GM10248 (cell line): ENCODE measurements around the gene POM121.
"Not testable (repeated sequence)": the region's sequence is repeated elsewhere in the genome, so short reads cannot be mapped to it uniquely, and the experiment has no call there.

Source experiments
- CTCF ChIA-PET: fragments of 300-600 bp; sonication (Branson Sonifier 250); formaldehyde crosslinking; extraction: SDS; loops from one replicate; lab custom pipeline; 2021; ENCODE audit warnings: antibody characterized with exemption; lab: Yijun Ruan, JAX
- POLR2A ChIA-PET: fragments of 350-650 bp; sonication (Branson Sonifier 250); formaldehyde crosslinking; extraction: SDS; loops from one replicate; lab custom pipeline; 2020; ENCODE audit warnings: antibody characterized with exemption; lab: Yijun Ruan, JAX
- DNase-seq: peaks from one replicate; pipeline ENCODE4 v3.0.0; 2012; ENCODE audit errors: extremely low spot score
- CTCF ChIP-seq: IDR thresholded peaks from 2 replicates; pipeline ENCODE4 v1.5.1; 2012; ENCODE audit warnings: mild to moderate bottlenecking, low read depth; ENCODE audit errors: extremely low read depth, missing control alignments, control extremely low read depth

POM121 gene

GRCh38 chr7:72924386-72924732 lies 536 bp upstream of the POM121 start:
- no peak for TF ChIP-seq CTCF
- CTCF ChIA-PET, result interaction anchor here (0.7 kb wide), 1 partner anchor 9 kb away, joined by 4 read pairs; no protein-coding TSS in a partner anchor
- POLR2A ChIA-PET, result no interaction called here
- DNase-seq, result no peak

GRCh38 chr7:72925546-72926120 lies 738 bp downstream of the POM121 start:
- ChIA-PET CTCF (no interaction called here), POLR2A (no interaction called here)
- TF ChIP-seq CTCF, result no peak
- peak; percentile 24 for DNase-seq

- DNase-seq, POLR2A ChIA-PET, CTCF ChIA-PET: not testable (repeated sequence)
These were observed 2.9 kb downstream of the POM121 start for GRCh38 chr7:72927791-72928190.

GRCh38 chr7:72928216-72928615 lies 3.3 kb downstream of the POM121 start:
- POLR2A ChIA-PET, CTCF ChIA-PET, DNase-seq: not testable (repeated sequence)

GRCh38 chr7:72942022-72942705 lies 17.3 kb downstream of the POM121 start:
- CTCF ChIA-PET, POLR2A ChIA-PET, DNase-seq: not testable (repeated sequence)

- CTCF ChIA-PET, DNase-seq, POLR2A ChIA-PET: not testable (repeated sequence)
These were observed 18.1 kb downstream of the POM121 start for GRCh38 chr7:72942956-72943355.

GRCh38 chr7:72944937-72945336 lies 20.0 kb downstream of the POM121 start:
- POLR2A ChIA-PET, CTCF ChIA-PET, DNase-seq: not testable (repeated sequence)

GRCh38 chr7:72945597-72945996 lies 20.7 kb downstream of the POM121 start:
- POLR2A ChIA-PET, DNase-seq, CTCF ChIA-PET: not testable (repeated sequence)

GRCh38 chr7:72946130-72946745 lies 21.3 kb downstream of the POM121 start:
- POLR2A ChIA-PET, CTCF ChIA-PET, DNase-seq: not testable (repeated sequence)

- DNase-seq, CTCF ChIA-PET, POLR2A ChIA-PET: not testable (repeated sequence)
These were observed 23.8 kb downstream of the POM121 start for GRCh38 chr7:72948714-72949113.

- DNase-seq, CTCF ChIA-PET, POLR2A ChIA-PET: not testable (repeated sequence)
These were observed 24.4 kb downstream of the POM121 start for GRCh38 chr7:72949276-72949675.

- DNase-seq, POLR2A ChIA-PET, CTCF ChIA-PET: not testable (repeated sequence)
These were observed 24.8 kb downstream of the POM121 start for GRCh38 chr7:72949686-72950085.

- DNase-seq, CTCF ChIA-PET, POLR2A ChIA-PET: not testable (repeated sequence)
These were observed 25.5 kb downstream of the POM121 start for GRCh38 chr7:72950432-72950831.

- POLR2A ChIA-PET, CTCF ChIA-PET, DNase-seq: not testable (repeated sequence)
These were observed 29.1 kb downstream of the POM121 start for GRCh38 chr7:72953901-72954562.

- CTCF ChIA-PET, POLR2A ChIA-PET, DNase-seq: not testable (repeated sequence)
These were observed 29.8 kb downstream of the POM121 start for GRCh38 chr7:72954563-72955198.
